Hepatocyte (in vitro differentiated cells): ENCODE data around the gene KRT32.

Source experiments
- CTCF ChIP-seq: fragments of 200-600 bp; sonication (generic); IDR thresholded peaks from 2 replicates; pipeline ENCODE4 v1.5.1; 2016; ENCODE audit warnings: antibody characterized with exemption, mild to moderate bottlenecking; ENCODE audit not compliant: poor library complexity
- EZH2 ChIP-seq: fragments of 200-600 bp; sonication (generic); IDR thresholded peaks from 2 replicates; pipeline ENCODE4 v1.6.1; 2016; ENCODE audit warnings: antibody characterized with exemption, mild to moderate bottlenecking, borderline replicate concordance
- EZH2phosphoT487 ChIP-seq: fragments of 200-600 bp; sonication (generic); IDR thresholded peaks from one replicate; pipeline ENCODE4 v1.6.1; 2018; ENCODE audit warnings: antibody characterized with exemption, mild to moderate bottlenecking, low read depth, moderate library complexity; ENCODE audit not compliant: unreplicated experiment, severe bottlenecking

- TF ChIP-seq CTCF (no peak), EZH2phosphoT487 (no peak), EZH2 (no peak)
These were observed 38.0 kb upstream of the KRT32 start, which contains the start of gene KRT13 for GRCh38 chr17:41505007-41505808.
